ENCODE data around the gene LRRTM3. TPM values are rescaled to one million over a fixed set of nuclear protein-coding genes. Genes with fewer than 3 reads are reported as not detected.

LRRTM3 gene
- total and polyA plus RNA-seq, 7 donors = 0.09 to 0.16 (median 0.14) TPM; not detected in 4

- Histone ChIP-seq H3K4me1 (peaks cover 0 to 10% (median 7%) of the 10 kb centered on the region in 4 donors), H3K27ac (no peak overlapping the region), H3K9me3 (no peaks in the 10 kb centered on the region), H3K27me3 (no peaks in the 10 kb centered on the region), H3K36me3 (no peaks in the 10 kb centered on the region), H3K4me3 (no peak overlapping the region)
- DNase-seq = no peak
- intact Hi-C loops (cut with DNase I) = no loop called here
- TF ChIP-seq, protein P1, sequence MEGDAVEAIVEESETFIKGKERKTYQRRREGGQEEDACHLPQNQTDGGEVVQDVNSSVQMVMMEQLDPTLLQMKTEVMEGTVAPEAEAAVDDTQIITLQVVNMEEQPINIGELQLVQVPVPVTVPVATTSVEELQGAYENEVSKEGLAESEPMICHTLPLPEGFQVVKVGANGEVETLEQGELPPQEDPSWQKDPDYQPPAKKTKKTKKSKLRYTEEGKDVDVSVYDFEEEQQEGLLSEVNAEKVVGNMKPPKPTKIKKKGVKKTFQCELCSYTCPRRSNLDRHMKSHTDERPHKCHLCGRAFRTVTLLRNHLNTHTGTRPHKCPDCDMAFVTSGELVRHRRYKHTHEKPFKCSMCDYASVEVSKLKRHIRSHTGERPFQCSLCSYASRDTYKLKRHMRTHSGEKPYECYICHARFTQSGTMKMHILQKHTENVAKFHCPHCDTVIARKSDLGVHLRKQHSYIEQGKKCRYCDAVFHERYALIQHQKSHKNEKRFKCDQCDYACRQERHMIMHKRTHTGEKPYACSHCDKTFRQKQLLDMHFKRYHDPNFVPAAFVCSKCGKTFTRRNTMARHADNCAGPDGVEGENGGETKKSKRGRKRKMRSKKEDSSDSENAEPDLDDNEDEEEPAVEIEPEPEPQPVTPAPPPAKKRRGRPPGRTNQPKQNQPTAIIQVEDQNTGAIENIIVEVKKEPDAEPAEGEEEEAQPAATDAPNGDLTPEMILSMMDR (IDR thresholded peaks at IDR 0.05) = no peak
- WGBS, 2 donors = 80 to 85% methylated on average over 2 of the region's 2 CpGs
These were observed 32.6 kb downstream of the LRRTM3 start for GRCh38 chr10:66958466-66958865.

- 58 to 62% methylated on average over 4 of the region's 4 CpGs for WGBS, 2 donors
- TF ChIP-seq POLR2AphosphoS5 (IDR thresholded peaks at IDR 0.05) = no peak
- TF ChIP-seq, protein P1 (IDR thresholded peaks at IDR 0.05) = no peak
- Histone ChIP-seq H3K27ac (no peak overlapping the region), H3K9me3 (no peaks in the 10 kb centered on the region), H3K36me3 (no peaks in the 10 kb centered on the region), H3K4me1 (no peaks in the 10 kb centered on the region), H3K27me3 (no peaks in the 10 kb centered on the region), H3K4me3 (no peak overlapping the region)
- DNase-seq = no peak
- intact Hi-C loops (cut with DNase I) = no loop called here
These were observed 39.1 kb downstream of the LRRTM3 start for GRCh38 chr10:66964946-66965345.

DNA sequence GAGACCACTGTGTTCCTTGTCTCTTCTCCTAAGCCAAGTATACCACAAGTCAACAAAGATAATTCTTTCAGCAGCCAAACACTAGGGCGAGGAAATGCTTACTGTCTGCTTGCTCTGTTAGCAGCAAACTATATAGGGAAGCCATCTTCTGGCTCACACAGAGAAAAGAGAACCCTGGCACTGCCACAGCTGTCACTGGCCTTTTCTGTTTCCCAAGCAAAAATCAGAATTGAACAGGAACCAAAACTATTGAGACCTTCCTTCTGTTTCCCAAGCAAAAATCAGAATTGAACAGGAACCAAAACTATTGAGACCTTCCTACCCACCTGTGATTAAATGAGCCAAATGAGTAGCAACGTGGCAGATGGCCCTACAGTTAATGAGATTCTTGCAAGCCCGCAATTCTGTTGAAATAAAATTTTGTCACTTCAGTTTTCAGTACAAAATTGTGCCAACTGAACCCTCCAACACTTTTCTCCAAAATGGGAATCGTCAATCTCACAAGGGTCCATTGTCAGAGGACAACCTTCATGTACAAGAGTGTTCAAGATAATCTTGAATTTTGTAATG, 54.5 kb downstream of the LRRTM3 start:
- Histone ChIP-seq H3K36me3 (no peaks in the 10 kb centered on the region), H3K27ac (no peak overlapping the region), H3K27me3 (no peaks in the 10 kb centered on the region), H3K4me1 (no peaks in the 10 kb centered on the region), H3K9me3 (no peaks in the 10 kb centered on the region), H3K4me3 (no peak overlapping the region)
- WGBS, 2 donors = 86% methylated on average over 4 of the region's 4 CpGs
- DNase-seq = no peak
- TF ChIP-seq POLR2AphosphoS5 (IDR thresholded peaks at IDR 0.05) (no peak), POLR2A (IDR thresholded peaks at IDR 0.05) (no peak), EP300 (IDR thresholded peaks at IDR 0.05) (no peak)
- TF ChIP-seq, protein P1 (IDR thresholded peaks at IDR 0.05) = no peak
- intact Hi-C loops (cut with DNase I) = no loop called here

DNA sequence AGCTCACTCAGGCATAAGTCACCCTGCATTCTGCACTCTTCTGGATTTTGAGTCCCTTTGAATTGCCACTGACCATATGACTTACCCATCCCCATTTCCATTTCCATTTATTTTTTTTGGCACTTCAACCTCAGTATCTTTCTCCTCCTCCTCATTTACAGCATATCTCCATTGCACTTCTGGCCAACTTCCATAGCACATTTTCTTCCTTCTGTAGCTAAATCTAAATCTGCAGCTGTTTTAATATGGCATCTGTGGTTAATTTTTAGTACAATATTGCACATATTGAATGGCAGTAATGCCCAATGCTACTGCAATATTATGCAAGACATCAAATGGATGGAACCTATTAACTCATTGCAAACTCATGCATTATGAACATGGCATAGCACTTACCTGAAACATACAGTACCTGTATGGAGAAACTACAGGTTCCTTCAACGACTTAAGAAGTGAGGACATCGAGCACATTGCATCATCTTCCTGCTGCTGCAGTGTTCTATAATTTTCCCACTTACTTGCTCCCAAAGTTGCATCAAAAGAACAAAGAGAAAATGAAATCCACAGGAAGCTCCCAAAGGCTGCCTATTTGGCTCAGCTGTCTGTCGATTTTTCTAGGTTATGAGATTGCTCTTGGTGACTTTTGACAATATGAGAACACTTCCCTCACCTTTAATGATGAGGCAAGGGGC, 55.7 kb downstream of the LRRTM3 start:
- Histone ChIP-seq H3K27me3 (no peaks in the 10 kb centered on the region), H3K9me3 (no peaks in the 10 kb centered on the region), H3K4me3 (no peak overlapping the region), H3K4me1 (no peaks in the 10 kb centered on the region), H3K27ac (no peak overlapping the region), H3K36me3 (no peaks in the 10 kb centered on the region)
- no peak for DNase-seq
- intact Hi-C loops (cut with DNase I) = no loop called here
- 79 to 82% methylated on average over 3 of the region's 3 CpGs for WGBS, 2 donors
- TF ChIP-seq EP300 (IDR thresholded peaks at IDR 0.05) = no peak
- TF ChIP-seq, protein P1 (IDR thresholded peaks at IDR 0.05) = no peak
- TF ChIP-seq POLR2A (IDR thresholded peaks at IDR 0.05) = no peak
- no peak for TF ChIP-seq POLR2AphosphoS5 (IDR thresholded peaks at IDR 0.05)

GRCh38 chr10:66982053-66982420, 56.2 kb downstream of the LRRTM3 start:
- DNase-seq = no peak
- Histone ChIP-seq H3K36me3 (no peaks in the 10 kb centered on the region), H3K9me3 (no peaks in the 10 kb centered on the region), H3K27ac (no peak overlapping the region), H3K4me3 (no peak overlapping the region), H3K27me3 (no peaks in the 10 kb centered on the region), H3K4me1 (no peaks in the 10 kb centered on the region)
- TF ChIP-seq POLR2AphosphoS5 (IDR thresholded peaks at IDR 0.05) (no peak), EP300 (IDR thresholded peaks at IDR 0.05) (no peak), POLR2A (IDR thresholded peaks at IDR 0.05) (no peak)
- TF ChIP-seq, protein P1 (IDR thresholded peaks at IDR 0.05) = no peak
- intact Hi-C loops (cut with DNase I) = no loop called here
- 90 to 95% methylated on average over 1 of the region's 1 CpG for WGBS, 2 donors

Data from sigmoid colon (tissue), 7 donors.